Caki2 (cell line): ENCODE data around the gene FARS2. TPM values are rescaled to one million over a fixed set of nuclear protein-coding genes. Genes with fewer than 3 reads are reported as not detected.

ENCODE experiments used
- DNase-seq: peaks from one replicate; pipeline ENCODE4 v3.0.0-alpha.2; 2015; ENCODE audit warnings: low read depth
- in situ Hi-C: cut with HindIII; loops from 2 replicates; pipeline ENCODE4 v1.10.0; 2016; ENCODE audit warnings: low sequenced_read_pairs, low pct_unique_long_range_greater_than_20kb, mixed read lengths
- total RNA-seq: library from RNA; depleted of rRNA; stranded (reverse); fragments of >200 nt; shearing (Covaris generic); gene quantifications from 2 replicates; pipeline ENCODE4 v1.2.3, GENCODE V29; 2014; ENCODE audit warnings: low replicate concordance

Gene FARS2
- total RNA-seq, 1 experiment from 2014 or later: 21.0 TPM

DNA sequence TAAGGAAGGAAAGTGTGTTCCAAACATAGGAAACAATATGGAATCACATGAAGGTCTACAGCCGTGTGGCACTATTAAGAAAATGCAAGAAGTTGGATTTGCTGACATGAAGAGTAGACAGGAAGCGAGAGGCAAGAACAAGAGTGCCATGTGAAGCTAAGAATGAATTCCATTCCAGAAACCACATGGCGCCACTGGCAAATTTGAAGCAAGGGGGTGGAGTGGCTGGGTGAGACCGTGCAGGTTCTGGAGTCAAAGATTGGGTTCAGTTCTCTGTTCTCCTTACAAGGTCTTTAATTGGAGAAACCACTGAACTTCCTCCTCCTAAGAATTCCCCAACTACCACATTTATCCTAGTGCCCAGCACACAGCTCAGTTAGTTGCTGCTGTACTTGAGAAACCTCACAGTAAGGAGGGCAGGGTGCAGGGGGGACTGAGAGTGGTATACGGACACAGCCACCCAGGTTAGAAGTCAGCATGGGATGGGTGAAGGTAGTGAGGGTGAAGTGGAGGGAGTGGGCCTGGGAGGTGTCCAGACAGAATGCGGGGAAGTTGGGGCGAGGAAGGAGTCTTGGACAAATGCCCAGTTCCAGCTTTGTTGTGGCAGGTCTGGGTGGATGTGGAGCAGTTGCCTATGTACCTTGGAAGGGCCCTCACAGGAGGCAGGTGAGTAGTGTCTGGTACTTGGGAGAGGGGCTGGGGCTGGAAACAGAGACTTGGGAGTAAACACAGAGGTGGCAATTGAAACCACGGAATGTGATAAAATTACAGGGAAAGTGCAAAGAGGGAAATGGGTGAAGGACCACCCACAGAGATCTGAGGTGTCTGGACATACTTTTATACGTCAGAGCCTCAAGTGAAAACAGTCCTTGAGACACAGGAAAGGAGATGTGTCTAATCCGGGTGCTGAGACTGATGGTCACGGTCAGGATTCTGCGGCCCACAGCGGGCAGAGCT lies 14.9 kb upstream of the FARS2 start:
- no peak for DNase-seq
- in situ Hi-C loops: no loop called here

DNA sequence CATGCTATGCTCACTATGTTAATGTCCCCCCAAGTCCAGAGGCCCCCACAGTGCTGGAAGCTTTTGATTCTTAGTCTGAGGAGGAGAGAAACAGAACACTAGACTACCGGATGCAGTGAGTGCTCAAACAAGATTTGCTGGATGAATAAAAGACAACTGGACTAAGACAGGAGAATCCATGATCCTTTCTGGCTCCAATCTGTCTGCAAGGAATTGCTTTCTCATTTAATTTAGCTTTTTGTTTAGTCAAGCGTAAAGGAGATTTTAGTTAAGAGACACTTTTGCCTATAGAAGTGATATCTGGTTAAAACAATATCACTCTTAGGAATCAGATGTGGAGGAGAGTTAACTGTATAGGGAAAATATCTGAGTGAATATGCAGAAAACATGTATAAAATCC lies 14.1 kb upstream of the FARS2 start:
- in situ Hi-C loops: no loop called here
- no peak for DNase-seq

DNA sequence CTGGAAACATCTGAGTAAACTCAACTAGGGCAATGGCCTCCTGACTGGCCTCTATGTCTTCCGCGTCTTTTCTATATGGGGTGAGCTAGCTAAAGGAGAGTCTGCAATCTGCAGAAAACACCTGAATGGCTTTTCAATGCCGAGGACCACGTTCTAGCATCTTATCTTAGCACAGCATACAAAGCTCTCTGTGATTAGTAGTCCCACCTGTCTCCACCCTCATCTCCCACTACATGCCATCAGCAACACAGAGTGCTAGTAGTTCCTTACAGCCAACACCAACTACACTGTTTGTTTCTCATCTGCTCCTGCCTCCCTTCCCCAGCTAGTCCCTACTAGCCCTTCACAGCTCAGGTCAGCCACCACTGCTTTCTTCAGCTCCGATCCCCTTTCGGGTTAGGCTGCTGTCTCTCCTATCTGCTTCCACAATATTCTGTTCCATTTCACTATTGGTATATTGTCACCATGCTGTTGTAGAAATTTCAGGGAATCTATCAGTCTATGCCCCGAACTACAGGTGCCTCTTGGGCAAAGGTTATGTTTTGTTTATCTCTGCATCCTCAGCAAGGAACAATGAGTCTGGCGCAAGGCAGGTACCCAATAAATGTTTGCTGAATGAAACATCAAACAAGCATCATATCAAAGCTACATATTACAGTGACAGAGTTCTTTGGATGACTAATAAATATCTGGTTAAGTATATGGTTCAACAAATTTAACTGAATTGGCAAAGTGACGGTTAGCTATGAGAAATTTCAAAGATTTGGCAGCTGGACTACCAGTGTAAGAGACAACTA lies 12.8 kb upstream of the FARS2 start:
- in situ Hi-C loops: no loop called here
- DNase-seq: no peak

GRCh38 chr6:5249451-5250122 lies 11.7 kb upstream of the FARS2 start:
- in situ Hi-C loops: no loop called here
- DNase-seq: no peak

DNA sequence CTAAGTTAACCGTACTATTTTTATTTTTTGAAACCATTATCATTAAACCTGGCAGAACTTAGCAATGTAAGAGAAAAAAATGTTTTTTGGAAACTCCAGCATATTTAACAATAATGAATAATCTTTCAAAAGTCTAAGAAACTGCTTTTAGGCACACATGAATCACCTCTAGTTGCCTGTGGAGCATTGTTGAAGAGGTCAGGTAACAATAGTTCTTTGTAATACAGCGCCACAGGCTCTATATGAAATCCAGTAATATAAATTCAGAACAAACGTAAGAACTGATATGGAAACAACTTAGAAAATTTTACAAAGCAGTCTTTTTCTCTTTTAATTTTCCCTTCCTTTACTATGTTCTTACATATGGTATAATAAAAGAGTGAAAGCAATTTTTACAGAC lies 10.9 kb upstream of the FARS2 start:
- no peak for DNase-seq
- in situ Hi-C loops: no loop called here

DNA sequence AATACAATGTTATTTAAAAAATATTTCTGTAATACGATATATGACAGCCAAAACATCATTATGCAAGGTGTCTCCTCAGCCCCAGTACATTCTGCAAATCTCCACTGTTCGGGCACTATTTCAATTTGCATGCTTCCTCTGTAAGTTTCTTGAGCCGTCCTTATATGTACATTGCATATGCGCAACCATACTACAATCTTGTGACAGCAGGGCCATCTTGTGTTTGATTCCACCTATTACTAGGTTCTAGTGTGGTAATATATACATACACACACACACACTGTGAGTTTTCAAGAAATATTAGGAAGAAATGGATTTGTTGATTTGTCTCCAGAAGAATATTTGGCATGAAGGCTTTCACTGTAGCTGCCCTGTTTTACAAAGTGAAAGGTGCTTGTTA lies 10.4 kb upstream of the FARS2 start:
- no peak for DNase-seq
- in situ Hi-C loops: no loop called here

DNA sequence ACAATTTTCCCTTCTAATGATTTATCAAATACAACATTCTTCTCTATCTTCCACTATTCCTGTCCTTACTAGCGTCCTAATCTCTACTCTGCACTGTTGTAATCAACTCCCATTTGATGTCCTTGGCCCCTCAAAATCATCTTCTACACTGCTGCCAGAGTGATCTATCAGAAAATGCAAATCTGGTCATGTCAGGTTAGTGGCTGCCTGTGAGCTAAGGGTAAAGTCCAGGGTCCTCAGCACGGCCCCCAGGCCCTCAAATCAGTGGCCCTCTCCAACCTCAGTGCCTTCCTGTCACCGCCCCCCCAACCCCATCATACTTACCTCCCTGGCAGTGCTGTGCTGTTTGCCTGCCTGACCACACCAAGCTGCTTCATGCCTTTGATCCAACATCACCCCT lies 4.4 kb upstream of the FARS2 start:
- DNase-seq: no peak
- in situ Hi-C loops: no loop called here

DNA sequence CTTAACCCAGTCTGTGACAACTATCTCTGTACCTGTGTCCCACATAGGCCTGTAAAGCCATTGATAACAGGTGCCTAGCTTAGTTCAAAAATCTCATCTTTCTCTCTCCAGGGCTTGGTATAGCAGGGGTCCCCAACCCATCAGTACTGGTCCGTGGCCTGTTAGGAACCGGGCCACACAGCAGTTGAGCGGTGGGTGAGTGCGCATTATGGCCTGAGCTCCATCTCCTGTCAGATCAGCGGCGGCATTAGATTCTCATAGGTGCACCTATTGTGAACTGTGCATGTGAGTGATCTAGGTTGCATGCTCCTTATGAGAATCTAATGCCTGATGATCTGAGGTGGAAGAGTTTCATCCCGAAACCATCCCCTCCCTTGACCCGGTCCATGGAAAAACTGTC lies 3.9 kb upstream of the FARS2 start:
- no peak for DNase-seq
- in situ Hi-C loops: no loop called here

GRCh38 chr6:5259428-5259827 lies 1.9 kb upstream of the FARS2 start:
- DNase-seq: no peak
- in situ Hi-C loops: no loop called here

- in situ Hi-C loops: no loop called here
- peak; percentile 70 for DNase-seq
Observed at GRCh38 chr6:5260111-5260620, 1.1 kb upstream of the FARS2 start.

GRCh38 chr6:5261545-5262109 lies 314 bp downstream of the FARS2 start:
- DNase-seq: no peak
- in situ Hi-C loops: no loop called here

GRCh38 chr6:5266423-5266822 lies 5.1 kb downstream of the FARS2 start:
- in situ Hi-C loops: no loop called here

GRCh38 chr6:5270093-5270680 lies 8.9 kb downstream of the FARS2 start:
- no peak for DNase-seq
- in situ Hi-C loops: no loop called here

More at GRCh38 chr6:5266423-5266822, 5.1 kb downstream of the FARS2 start:
- DNase-seq: no peak

DNA sequence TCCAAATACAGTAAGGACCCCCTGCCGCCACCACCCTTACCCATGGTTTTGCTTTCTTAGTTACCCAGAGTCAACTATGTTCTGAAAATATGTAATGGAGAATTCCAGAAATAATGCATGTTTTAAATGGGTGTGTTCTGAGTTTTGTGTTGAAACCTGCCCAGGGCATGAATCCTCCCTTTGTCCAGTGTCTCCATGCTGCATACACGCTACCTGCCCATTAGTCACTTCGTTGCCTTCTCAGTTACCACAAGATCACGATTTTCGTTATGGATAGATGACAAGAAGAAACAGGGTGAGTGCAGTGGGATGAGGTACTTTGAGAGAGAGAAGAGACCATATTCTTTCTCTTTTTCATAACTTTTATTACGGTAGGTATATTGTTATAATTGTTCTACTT lies 10.6 kb downstream of the FARS2 start:
- in situ Hi-C loops: no loop called here
- DNase-seq: no peak

- in situ Hi-C loops: no loop called here
- no peak for DNase-seq
Observed at GRCh38 chr6:5274231-5274630, 12.9 kb downstream of the FARS2 start.

- in situ Hi-C loops: no loop called here
- no peak for DNase-seq
Observed at GRCh38 chr6:5275497-5275896, 14.2 kb downstream of the FARS2 start.

- DNase-seq: no peak
- in situ Hi-C loops: no loop called here
Observed at GRCh38 chr6:5276581-5276980, 15.3 kb downstream of the FARS2 start.

DNA sequence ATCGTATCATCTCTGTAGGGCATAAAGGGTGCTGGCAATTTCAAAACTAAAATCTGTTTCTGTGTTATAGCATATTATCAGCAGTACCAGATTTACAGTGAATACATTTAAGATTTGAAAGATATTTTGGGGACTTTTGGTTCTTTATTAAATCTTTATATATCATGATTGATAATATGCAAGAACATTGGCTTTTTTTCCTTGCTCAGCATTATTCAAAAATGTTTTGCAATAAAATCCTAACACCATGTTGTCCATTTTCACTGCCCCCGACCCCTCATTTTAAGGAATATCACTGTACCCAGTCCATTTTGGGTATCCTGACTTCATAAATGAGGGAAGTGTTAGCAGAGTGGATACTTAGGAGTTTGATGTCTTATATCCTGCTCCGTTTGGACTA lies 16.3 kb downstream of the FARS2 start:
- in situ Hi-C loops: no loop called here
- no peak for DNase-seq
